K562 (cell line): ENCODE data around the gene RDH14.

Experiments
- NR3C1 ChIP-seq: sonication (generic); formaldehyde crosslinking; IDR thresholded peaks from 2 replicates; pipeline ENCODE4 v1.8.1; 2022; ENCODE audit warnings: missing genetic modification reagents
- PHF21A ChIP-seq: fragments of 450-650 bp; IDR thresholded peaks from 2 replicates; pipeline ENCODE4 v1.6.1; 2017; ENCODE audit warnings: low read depth, borderline replicate concordance
- TF ChIP-seq, protein P1 (sequence below): sonication (generic); formaldehyde crosslinking; IDR thresholded peaks from 2 replicates; pipeline ENCODE4 v1.8.1; 2023; ENCODE audit warnings: mild to moderate bottlenecking, missing genetic modification reagents

DNA sequence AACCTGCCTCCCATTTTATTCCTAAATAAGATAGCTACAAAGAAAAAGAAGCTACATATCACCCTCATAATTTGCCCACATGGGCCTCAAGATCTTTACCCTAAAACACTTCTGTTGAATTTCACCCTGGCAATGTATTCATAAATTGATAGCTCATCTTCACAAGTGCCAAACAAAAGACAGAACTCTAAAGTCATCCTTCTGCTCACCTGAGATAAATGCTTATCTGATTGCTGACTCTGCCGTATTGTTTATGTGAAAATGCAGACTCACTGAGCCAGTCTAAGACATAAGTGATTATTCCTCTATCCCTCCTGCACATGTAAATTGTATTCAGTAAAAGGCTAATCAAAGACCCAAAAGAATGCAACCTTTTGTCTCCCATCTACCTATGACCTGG lies 2.0 kb downstream of the RDH14 start:
- no peak for TF ChIP-seq PHF21A
- no peak for TF ChIP-seq NR3C1
- TF ChIP-seq, protein P1, sequence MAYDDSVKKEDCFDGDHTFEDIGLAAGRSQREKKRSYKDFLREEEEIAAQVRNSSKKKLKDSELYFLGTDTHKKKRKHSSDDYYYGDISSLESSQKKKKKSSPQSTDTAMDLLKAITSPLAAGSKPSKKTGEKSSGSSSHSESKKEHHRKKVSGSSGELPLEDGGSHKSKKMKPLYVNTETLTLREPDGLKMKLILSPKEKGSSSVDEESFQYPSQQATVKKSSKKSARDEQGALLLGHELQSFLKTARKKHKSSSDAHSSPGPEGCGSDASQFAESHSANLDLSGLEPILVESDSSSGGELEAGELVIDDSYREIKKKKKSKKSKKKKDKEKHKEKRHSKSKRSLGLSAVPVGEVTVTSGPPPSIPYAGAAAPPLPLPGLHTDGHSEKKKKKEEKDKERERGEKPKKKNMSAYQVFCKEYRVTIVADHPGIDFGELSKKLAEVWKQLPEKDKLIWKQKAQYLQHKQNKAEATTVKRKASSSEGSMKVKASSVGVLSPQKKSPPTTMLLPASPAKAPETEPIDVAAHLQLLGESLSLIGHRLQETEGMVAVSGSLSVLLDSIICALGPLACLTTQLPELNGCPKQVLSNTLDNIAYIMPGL (CRISPR knock-in tag) = no peak
